ENCODE data around the gene TERT.

Gene TERT

GRCh38 chr5:1206521-1207412 is 88.1 kb downstream of the TERT start:
- DNase-seq (ENCODE audit: extremely low spot score), result no peak
- no peak for TF ChIP-seq CTCF (IDR thresholded peaks at IDR 0.05; ENCODE audit: control extremely low read depth, extremely low read depth, low read depth, missing control alignments)
- ChIA-PET CTCF (interaction anchor here (1.5 kb wide), 1 partner anchor 438 kb away, joined by 4 read pairs; no protein-coding TSS in a partner anchor), POLR2A (no interaction called here)

GRCh38 chr5:1205255-1206180 is 89.3 kb downstream of the TERT start:
- POLR2A ChIA-PET, result no interaction called here
- no peak for TF ChIP-seq CTCF (IDR thresholded peaks at IDR 0.05; ENCODE audit: control extremely low read depth, extremely low read depth, low read depth, missing control alignments)
- CTCF ChIA-PET, result no interaction called here
- DNase-seq (ENCODE audit: extremely low spot score), result no peak

GRCh38 chr5:1204693-1205242 is 90.1 kb downstream of the TERT start:
- no peak for TF ChIP-seq CTCF (IDR thresholded peaks at IDR 0.05; ENCODE audit: control extremely low read depth, extremely low read depth, low read depth, missing control alignments)
- ChIA-PET POLR2A (no interaction called here), CTCF (no interaction called here)
- DNase-seq (ENCODE audit: extremely low spot score), result no peak

GRCh38 chr5:1203968-1204692 is 90.7 kb downstream of the TERT start:
- TF ChIP-seq CTCF (IDR thresholded peaks at IDR 0.05; ENCODE audit: control extremely low read depth, extremely low read depth, low read depth, missing control alignments), result no peak
- no peak for DNase-seq (ENCODE audit: extremely low spot score)
- CTCF ChIA-PET, result no interaction called here
- POLR2A ChIA-PET, result no interaction called here

GRCh38 chr5:1203311-1203967 is 91.4 kb downstream of the TERT start:
- ChIA-PET CTCF (no interaction called here), POLR2A (no interaction called here)
- TF ChIP-seq CTCF (IDR thresholded peaks at IDR 0.05; ENCODE audit: control extremely low read depth, extremely low read depth, low read depth, missing control alignments), result no peak
- DNase-seq (ENCODE audit: extremely low spot score), result no peak

Measured in GM10248 (cell line).